GM23338 (cell line): Measurements from ENCODE around the gene SOD2.

Experiments
- CREB1 ChIP-seq: fragments of 250-450 bp; sonication (Bioruptor Pico); IDR thresholded peaks from 2 replicates; pipeline ENCODE4 v1.5.0; 2020; ENCODE audit warnings: low read depth, mild to moderate bottlenecking, moderate library complexity
- CTCF ChIP-seq, 2 experiments: fragments of 200-600 bp in 1 of 2; sonication (generic) in 1 of 2; conservative IDR thresholded peaks; 2 replicates each; pipeline versions ENCODE4 v1.5.1 to v1.6.1; 2016 to 2017; ENCODE audit warnings: antibody characterized with exemption in 2 of 2, low read depth in 2 of 2, mild to moderate bottlenecking in 2 of 2, moderate library complexity in 1 of 2
- ETS1 ChIP-seq: IDR thresholded peaks from 2 replicates; pipeline ENCODE4 v1.6.1; 2016; ENCODE audit warnings: antibody characterized with exemption
- EZH2 ChIP-seq: fragments of 200-600 bp; sonication (generic); IDR thresholded peaks from one replicate; pipeline ENCODE4 v1.8.0; 2017; ENCODE audit warnings: antibody characterized with exemption, mild to moderate bottlenecking, low read depth; ENCODE audit not compliant: unreplicated experiment
- EZH2phosphoT487 ChIP-seq: fragments of 200-600 bp; sonication (generic); IDR thresholded peaks from one replicate; pipeline ENCODE4 v1.8.1; 2018; ENCODE audit warnings: antibody characterized with exemption; ENCODE audit not compliant: unreplicated experiment
- JUNB ChIP-seq: IDR thresholded peaks from one replicate; pipeline ENCODE4 v1.6.1; 2016; ENCODE audit warnings: antibody characterized with exemption; ENCODE audit not compliant: unreplicated experiment
- NANOG ChIP-seq: IDR thresholded peaks from 2 replicates; pipeline ENCODE4 v1.6.1; 2016; ENCODE audit warnings: antibody characterized with exemption, borderline replicate concordance
- POLR2AphosphoS5 ChIP-seq: IDR thresholded peaks from 2 replicates; pipeline ENCODE4 v1.6.1; 2016; ENCODE audit warnings: antibody characterized with exemption, low read depth
- REST ChIP-seq: IDR thresholded peaks from one replicate; pipeline ENCODE4 v1.6.1; 2018; ENCODE audit warnings: antibody characterized with exemption; ENCODE audit not compliant: unreplicated experiment
- ZNF114 ChIP-seq: fragments of 250-450 bp; sonication (Bioruptor Pico); IDR thresholded peaks from 2 replicates; pipeline ENCODE4 v1.5.0; 2020; ENCODE audit warnings: mild to moderate bottlenecking, moderate library complexity
- ZNF331 ChIP-seq: fragments of 250-450 bp; sonication (Bioruptor Pico); IDR thresholded peaks from 2 replicates; pipeline ENCODE4 v1.5.0; 2020; ENCODE audit warnings: low read depth, mild to moderate bottlenecking, moderate library complexity

GRCh38 chr6:159723259-159723658, 30.2 kb upstream of the SOD2 start:
- TF ChIP-seq CTCF (conservative IDR thresholded peaks at IDR 0.05; ENCODE audit: low read depth in 2 of 2) (no peak), EZH2 (no peak), JUNB (no peak), ZNF331 (CRISPR knock-in tag) (no peak), EZH2phosphoT487 (no peak), ZNF114 (no peak), POLR2AphosphoS5 (no peak), REST (no peak), CREB1 (no peak), ETS1 (no peak), NANOG (no peak)
